ENCODE measurements around the gene ADD3. TPM values are rescaled to one million over a fixed set of nuclear protein-coding genes. Genes with fewer than 3 reads are reported as not detected.

Gene ADD3
- polyA plus RNA-seq, 3 donors, result 94.8 to 126 (median 111) TPM

DNA sequence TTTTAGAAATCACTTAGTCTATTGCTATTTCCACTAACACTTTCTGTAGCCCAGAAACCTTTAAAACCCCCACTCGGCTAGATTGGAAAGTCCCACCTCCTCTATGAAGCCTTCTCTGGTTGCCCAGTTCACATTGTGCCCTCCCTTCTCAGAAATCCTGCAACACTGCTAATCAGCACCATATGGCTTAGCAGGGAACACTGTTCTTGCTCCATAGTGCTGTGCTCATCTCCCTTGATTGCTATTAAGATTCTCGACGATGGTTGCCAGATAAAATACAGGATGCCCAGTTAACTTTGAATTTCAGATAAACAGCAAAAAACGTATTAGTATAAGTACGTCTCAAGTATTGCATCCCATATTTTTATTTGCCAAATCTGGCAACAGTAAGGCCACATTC, 44.3 kb upstream of the ADD3 start:
- Mint-ChIP-seq H3K4me1 (peaks cover 7% of the 10 kb centered on the region), H3K9me3 (no peaks in the 10 kb centered on the region), H3K27me3 (ENCODE audit: low read depth in 3 of 3) (peaks cover 0 to 4% (median 4%) of the 10 kb centered on the region in 3 donors), H3K36me3 (no peaks in the 10 kb centered on the region), H3K27ac (no peak overlapping the region), H3K4me3 (no peak overlapping the region)
- DNase-seq, result no peak
- no peak overlapping the region for H3K27ac ChIP-seq (ENCODE audit: low read depth in 1 of 2, low read length in 2 of 2)
- H4K20me1 ChIP-seq (ENCODE audit: insufficient read depth, low read length), result no peaks in the 10 kb centered on the region
- H2AFZ ChIP-seq (ENCODE audit: insufficient read depth, low read depth, low read length, poor library complexity, severe bottlenecking), result no peak overlapping the region
- WGBS (ENCODE audit: insufficient coverage), result 100% methylated on average over 2 of the region's 5 CpGs
- H3K4me2 ChIP-seq (replicated peaks; ENCODE audit: extremely low read depth, low read length, poor library complexity, severe bottlenecking), result no peak overlapping the region
- no peaks in the 10 kb centered on the region for H3K27me3 ChIP-seq (ENCODE audit: control insufficient read depth in 2 of 2, insufficient read depth in 2 of 2, low read length in 2 of 2)
- intact Hi-C loops (cut with micrococcal nuclease), result no loop called here
- no peaks in the 10 kb centered on the region for H3K4me1 ChIP-seq (ENCODE audit: control insufficient read depth in 1 of 2, insufficient read depth in 2 of 2, low read length in 2 of 2)
- H3K4me3 ChIP-seq (replicated peaks in 1 of 3; ENCODE audit: low read depth in 2 of 3, low read length in 3 of 3), result no peak overlapping the region
- no peaks in the 10 kb centered on the region for H3K36me3 ChIP-seq (replicated peaks in 1 of 2; ENCODE audit: control insufficient read depth in 1 of 2, insufficient read depth in 2 of 2, low read length in 2 of 2)
- no peak overlapping the region for H3K9ac ChIP-seq (ENCODE audit: insufficient read depth, low read length, poor library complexity, severe bottlenecking)
- no peaks in the 10 kb centered on the region for H3K9me3 ChIP-seq (replicated peaks in 1 of 2; ENCODE audit: control insufficient read depth in 1 of 2, insufficient read depth in 1 of 2, low read length in 2 of 2)
- no peaks in the 10 kb centered on the region for H3K79me2 ChIP-seq (ENCODE audit: insufficient read depth, low read length)
- TF ChIP-seq, protein P1, sequence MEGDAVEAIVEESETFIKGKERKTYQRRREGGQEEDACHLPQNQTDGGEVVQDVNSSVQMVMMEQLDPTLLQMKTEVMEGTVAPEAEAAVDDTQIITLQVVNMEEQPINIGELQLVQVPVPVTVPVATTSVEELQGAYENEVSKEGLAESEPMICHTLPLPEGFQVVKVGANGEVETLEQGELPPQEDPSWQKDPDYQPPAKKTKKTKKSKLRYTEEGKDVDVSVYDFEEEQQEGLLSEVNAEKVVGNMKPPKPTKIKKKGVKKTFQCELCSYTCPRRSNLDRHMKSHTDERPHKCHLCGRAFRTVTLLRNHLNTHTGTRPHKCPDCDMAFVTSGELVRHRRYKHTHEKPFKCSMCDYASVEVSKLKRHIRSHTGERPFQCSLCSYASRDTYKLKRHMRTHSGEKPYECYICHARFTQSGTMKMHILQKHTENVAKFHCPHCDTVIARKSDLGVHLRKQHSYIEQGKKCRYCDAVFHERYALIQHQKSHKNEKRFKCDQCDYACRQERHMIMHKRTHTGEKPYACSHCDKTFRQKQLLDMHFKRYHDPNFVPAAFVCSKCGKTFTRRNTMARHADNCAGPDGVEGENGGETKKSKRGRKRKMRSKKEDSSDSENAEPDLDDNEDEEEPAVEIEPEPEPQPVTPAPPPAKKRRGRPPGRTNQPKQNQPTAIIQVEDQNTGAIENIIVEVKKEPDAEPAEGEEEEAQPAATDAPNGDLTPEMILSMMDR (IDR thresholded peaks at IDR 0.05), result no peak

DNA sequence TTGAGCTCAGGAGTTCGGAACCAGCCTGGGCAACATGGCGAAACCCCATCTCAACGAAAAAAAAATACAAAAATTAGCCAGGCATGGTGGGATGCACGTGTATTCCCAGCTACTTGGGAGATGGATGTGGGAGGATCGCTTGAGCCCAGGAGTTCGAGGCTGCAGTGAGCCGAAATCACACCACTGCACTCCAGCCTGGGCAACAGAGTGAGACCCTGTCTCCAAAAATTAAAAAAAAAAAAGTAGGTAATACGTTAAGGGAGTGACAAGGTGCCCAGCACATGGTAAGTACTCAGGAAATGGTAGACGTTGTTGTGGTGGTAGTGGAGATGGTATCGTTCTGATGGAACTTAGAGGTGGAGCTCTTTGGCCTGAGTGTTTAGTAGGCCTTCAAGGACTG, 43.5 kb upstream of the ADD3 start:
- Histone ChIP-seq H3K27me3 (ENCODE audit: control insufficient read depth in 2 of 2, insufficient read depth in 2 of 2, low read length in 2 of 2) (no peaks in the 10 kb centered on the region), H3K27ac (ENCODE audit: low read depth in 1 of 2, low read length in 2 of 2) (no peak overlapping the region), H3K4me3 (replicated peaks in 1 of 3; ENCODE audit: low read depth in 2 of 3, low read length in 3 of 3) (no peak overlapping the region), H3K9me3 (replicated peaks in 1 of 2; ENCODE audit: control insufficient read depth in 1 of 2, insufficient read depth in 1 of 2, low read length in 2 of 2) (no peaks in the 10 kb centered on the region), H4K20me1 (ENCODE audit: insufficient read depth, low read length) (no peaks in the 10 kb centered on the region), H3K79me2 (ENCODE audit: insufficient read depth, low read length) (no peaks in the 10 kb centered on the region), H3K36me3 (replicated peaks in 1 of 2; ENCODE audit: control insufficient read depth in 1 of 2, insufficient read depth in 2 of 2, low read length in 2 of 2) (no peaks in the 10 kb centered on the region), H3K4me1 (ENCODE audit: control insufficient read depth in 1 of 2, insufficient read depth in 2 of 2, low read length in 2 of 2) (no peaks in the 10 kb centered on the region), H3K9ac (ENCODE audit: insufficient read depth, low read length, poor library complexity, severe bottlenecking) (no peak overlapping the region), H2AFZ (ENCODE audit: insufficient read depth, low read depth, low read length, poor library complexity, severe bottlenecking) (no peak overlapping the region), H3K4me2 (replicated peaks; ENCODE audit: extremely low read depth, low read length, poor library complexity, severe bottlenecking) (no peak overlapping the region)
- no peaks in the 10 kb centered on the region for H3K36me3 Mint-ChIP-seq
- intact Hi-C loops (cut with micrococcal nuclease), result no loop called here
- peaks cover 7% of the 10 kb centered on the region for H3K4me1 Mint-ChIP-seq
- peak overlapping the region in 1 of 7 donors; percentile 37 for H3K27ac Mint-ChIP-seq
- H3K4me3 Mint-ChIP-seq, result no peak overlapping the region
- DNase-seq, result no peak
- H3K9me3 Mint-ChIP-seq, result no peaks in the 10 kb centered on the region
- peaks cover 0 to 4% (median 4%) of the 10 kb centered on the region in 3 donors for H3K27me3 Mint-ChIP-seq (ENCODE audit: low read depth in 3 of 3)
- WGBS (ENCODE audit: insufficient coverage), result 85% methylated on average over 10 of the region's 10 CpGs
- TF ChIP-seq, protein P1 (IDR thresholded peaks at IDR 0.05), result no peak

Measured in CD14-positive monocyte (primary cell).